K562 (cell line): ENCODE results near the gene ERAL1. TPM values are rescaled to one million over a fixed set of nuclear protein-coding genes. Genes with fewer than 3 reads are reported as not detected.

ENCODE experiments used
- CBFA2T3 ChIP-seq: fragments of 450-650 bp; IDR thresholded peaks from 2 replicates; pipeline ENCODE4 v1.6.1; 2017
- CHAMP1 ChIP-seq: fragments of 450-650 bp; IDR thresholded peaks from 2 replicates; pipeline ENCODE4 v1.6.1; 2016; ENCODE audit warnings: mild to moderate bottlenecking
- CXXC5 ChIP-seq: fragments of 250-450 bp; sonication (Bioruptor Pico); IDR thresholded peaks from 2 replicates; pipeline ENCODE4 v1.8.0; 2022; ENCODE audit warnings: inconsistent platforms, mild to moderate bottlenecking, moderate library complexity
- HSF4 ChIP-seq: fragments of 250-450 bp; sonication (Bioruptor Pico); IDR thresholded peaks from 2 replicates; pipeline ENCODE4 v2.1.2; 2022; ENCODE audit warnings: mild to moderate bottlenecking, moderate library complexity, borderline replicate concordance
- MNT ChIP-seq, 2 experiments: fragments of 450-650 bp; conservative IDR thresholded peaks; 2 replicates each; pipeline ENCODE4 v1.6.1; 2017; ENCODE audit warnings: mild to moderate bottlenecking in 2 of 2, moderate library complexity in 2 of 2
- NCOA4 ChIP-seq: fragments of 450-650 bp; IDR thresholded peaks from 2 replicates; pipeline ENCODE4 v1.6.1; 2018; ENCODE audit warnings: mild to moderate bottlenecking; ENCODE audit not compliant: partially characterized antibody
- NR0B1 ChIP-seq: fragments of 450-650 bp; IDR thresholded peaks from one replicate; pipeline ENCODE4 v1.6.1; 2018; ENCODE audit warnings: mild to moderate bottlenecking, moderate library complexity; ENCODE audit not compliant: partially characterized antibody
- PTBP1 ChIP-seq: fragments of 200-400 bp; formaldehyde crosslinking; IDR thresholded peaks from 2 replicates; pipeline ENCODE4 v1.6.1; 2017; ENCODE audit warnings: low read depth, low read length
- RFX7 ChIP-seq: fragments of 250-450 bp; sonication (Bioruptor Pico); IDR thresholded peaks from 2 replicates; pipeline ENCODE4 v1.5.1; 2021; ENCODE audit warnings: mild to moderate bottlenecking
- SREBF2 ChIP-seq: sonication (generic); formaldehyde crosslinking; IDR thresholded peaks from 2 replicates; pipeline ENCODE4 v1.4.0; 2020; ENCODE audit warnings: mild to moderate bottlenecking, missing genetic modification reagents
- XRCC3 ChIP-seq: fragments of 450-650 bp; IDR thresholded peaks from 2 replicates; pipeline ENCODE4 v1.6.1; 2017; ENCODE audit warnings: mild to moderate bottlenecking, moderate library complexity
- ZNF318 ChIP-seq, 2 experiments: fragments of 450-650 bp; IDR thresholded peaks; 2 replicates each; pipeline ENCODE4 v1.6.1; 2016; ENCODE audit warnings: mild to moderate bottlenecking in 2 of 2, borderline replicate concordance in 1 of 2, low read depth in 1 of 2, moderate library complexity in 1 of 2
- polyA plus RNA-seq, 8 experiments: library from polyadenylated mRNA; depleted of rRNA in 4 of 8; stranded (reverse) in 5 of 8; unstranded in 3 of 8; fragments of >200 nt; fragmentation: Nextera tagmentation in 2 of 8; fragmentation: Illumina TruSeq in 1 of 8; extraction: Ambion mirVana in 2 of 8; extraction: Trizol in 1 of 8; gene quantifications; 2 replicates each; pipeline versions ENCODE4 v1.2.1 to v1.2.3, GENCODE V29; 2011 to 2014; ENCODE audit warnings: inconsistent platforms in 1 of 8, missing spikeins in 1 of 8
- total RNA-seq, 7 experiments: library from RNA; depleted of rRNA in 6 of 7; stranded (reverse); fragments of >200 nt in 6 of 7; fragmentation: Illumina TruSeq in 2 of 7; extraction: Trizol in 2 of 7; gene quantifications; 2 replicates each; pipeline versions ENCODE4 v1.2.1 to v1.2.3, GENCODE V29; 2011 to 2021; ENCODE audit warnings: low replicate concordance in 1 of 7

The ERAL1 gene
- total and polyA plus RNA-seq, 9 of the 15 experiments (the other 6 are each of a cell fraction or from before 2014, with no cell fraction given): 37.5 to 351 (median 106) TPM

GRCh38 chr17:28901866-28902818, 47.3 kb downstream of the ERAL1 start (continued):
- TF ChIP-seq NR0B1 (no peak), PTBP1 (0 out of 2 replicates have a peak, but pooled peaks have one; percentile 0), ZNF318 (IDR thresholded peaks at IDR 0.05; ENCODE audit: borderline replicate concordance in 1 of 2, low read depth in 1 of 2) (no peak), SREBF2 (CRISPR knock-in tag) (no peak), CBFA2T3 (no peak), NCOA4 (no peak), RFX7 (no peak), MNT (conservative IDR thresholded peaks at IDR 0.05) (0 out of 4 replicates have a peak, but pooled peaks of 1 of the 2 experiments have one; percentile 22), HSF4 (CRISPR knock-in tag) (no peak), XRCC3 (no peak), CHAMP1 (no peak), CXXC5 (CRISPR knock-in tag) (no peak)
